KMS-11 (cell line): ENCODE data around the gene ERO1B.

Source experiments
- H2AFZ ChIP-seq: fragments of 200-600 bp; sonication (generic); 2 replicates; pipeline ENCODE4 v1.6.1; 2016; ENCODE audit warnings: antibody characterized with exemption, mixed run types, low read depth
- H3K27ac ChIP-seq: fragments of 200-600 bp; sonication (generic); 2 replicates; pipeline ENCODE4 v1.6.1; 2016; ENCODE audit warnings: mild to moderate bottlenecking, mixed run types
- H3K27me3 ChIP-seq: fragments of 200-600 bp; sonication (generic); 2 replicates; pipeline ENCODE4 v1.6.1; 2017; ENCODE audit warnings: mild to moderate bottlenecking, low read depth, mixed run types, moderate library complexity; ENCODE audit not compliant: insufficient read depth
- H3K36me3 ChIP-seq: fragments of 200-600 bp; sonication (generic); 2 replicates; pipeline ENCODE4 v1.6.1; 2017; ENCODE audit warnings: mild to moderate bottlenecking, mixed run types; ENCODE audit not compliant: insufficient read depth
- H3K4me1 ChIP-seq: fragments of 200-600 bp; sonication (generic); 2 replicates; pipeline ENCODE4 v1.6.1; 2016; ENCODE audit warnings: mild to moderate bottlenecking, low read depth, mixed run types; ENCODE audit not compliant: poor library complexity, severe bottlenecking
- H3K4me2 ChIP-seq: fragments of 200-600 bp; sonication (generic); 2 replicates; pipeline ENCODE4 v1.7.0; 2016; ENCODE audit warnings: mild to moderate bottlenecking, mixed run types
- H3K4me3 ChIP-seq: fragments of 200-600 bp; sonication (generic); IDR thresholded peaks from 2 replicates; pipeline ENCODE4 v1.6.1; 2017; ENCODE audit warnings: low read depth, low read length, mixed read lengths; ENCODE audit not compliant: insufficient read depth
- H3K79me2 ChIP-seq: fragments of 200-600 bp; sonication (generic); 2 replicates; pipeline ENCODE4 v1.6.1; 2016; ENCODE audit warnings: low read depth, mixed run types; ENCODE audit not compliant: insufficient read depth
- H3K9ac ChIP-seq: fragments of 200-600 bp; sonication (generic); 2 replicates; pipeline ENCODE4 v1.6.1; 2016; ENCODE audit warnings: mild to moderate bottlenecking, mixed run types
- H4K20me1 ChIP-seq: fragments of 200-600 bp; sonication (generic); 2 replicates; pipeline ENCODE4 v1.6.1; 2016; ENCODE audit warnings: mild to moderate bottlenecking, mixed run types; ENCODE audit not compliant: insufficient read depth
- TF ChIP-seq, protein P1 (sequence below): fragments of 200-600 bp; sonication (generic); conservative IDR thresholded peaks from 2 replicates; pipeline ENCODE4 v1.6.1; 2017; ENCODE audit warnings: low read depth, mild to moderate bottlenecking, antibody characterized with exemption, low read length, moderate library complexity, mixed read lengths

The ERO1B gene

DNA sequence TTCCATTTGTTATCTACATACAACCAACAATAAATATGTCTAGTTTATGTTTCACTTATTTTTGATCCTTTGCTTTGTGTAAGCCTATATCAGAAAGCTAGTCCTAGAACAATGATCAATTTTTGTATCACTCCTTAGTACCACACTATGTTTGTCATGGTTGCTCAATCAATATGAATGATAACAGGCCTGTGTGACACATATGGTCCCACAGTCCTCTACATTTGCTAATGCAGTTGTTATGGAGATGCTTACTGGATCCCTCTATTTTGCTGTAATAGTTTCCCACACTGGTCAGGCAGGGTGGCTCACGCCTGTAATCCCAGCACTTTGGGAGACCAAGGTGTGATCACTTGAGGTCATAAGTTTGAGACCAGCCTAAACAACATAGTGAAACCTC is 59.1 kb downstream of the ERO1B start:
- H3K9ac ChIP-seq = no peak overlapping the region
- no peaks in the 10 kb centered on the region for H3K27me3 ChIP-seq
- no peak overlapping the region for H3K4me2 ChIP-seq
- H3K27ac ChIP-seq = no peak overlapping the region
- H3K4me3 ChIP-seq = no peak overlapping the region
- H3K36me3 ChIP-seq = no peaks in the 10 kb centered on the region
- H3K4me1 ChIP-seq = no peaks in the 10 kb centered on the region
- H4K20me1 ChIP-seq = no peaks in the 10 kb centered on the region
- TF ChIP-seq, protein P1, sequence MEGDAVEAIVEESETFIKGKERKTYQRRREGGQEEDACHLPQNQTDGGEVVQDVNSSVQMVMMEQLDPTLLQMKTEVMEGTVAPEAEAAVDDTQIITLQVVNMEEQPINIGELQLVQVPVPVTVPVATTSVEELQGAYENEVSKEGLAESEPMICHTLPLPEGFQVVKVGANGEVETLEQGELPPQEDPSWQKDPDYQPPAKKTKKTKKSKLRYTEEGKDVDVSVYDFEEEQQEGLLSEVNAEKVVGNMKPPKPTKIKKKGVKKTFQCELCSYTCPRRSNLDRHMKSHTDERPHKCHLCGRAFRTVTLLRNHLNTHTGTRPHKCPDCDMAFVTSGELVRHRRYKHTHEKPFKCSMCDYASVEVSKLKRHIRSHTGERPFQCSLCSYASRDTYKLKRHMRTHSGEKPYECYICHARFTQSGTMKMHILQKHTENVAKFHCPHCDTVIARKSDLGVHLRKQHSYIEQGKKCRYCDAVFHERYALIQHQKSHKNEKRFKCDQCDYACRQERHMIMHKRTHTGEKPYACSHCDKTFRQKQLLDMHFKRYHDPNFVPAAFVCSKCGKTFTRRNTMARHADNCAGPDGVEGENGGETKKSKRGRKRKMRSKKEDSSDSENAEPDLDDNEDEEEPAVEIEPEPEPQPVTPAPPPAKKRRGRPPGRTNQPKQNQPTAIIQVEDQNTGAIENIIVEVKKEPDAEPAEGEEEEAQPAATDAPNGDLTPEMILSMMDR = no peak
- no peaks in the 10 kb centered on the region for H3K79me2 ChIP-seq
- no peak overlapping the region for H2AFZ ChIP-seq

DNA sequence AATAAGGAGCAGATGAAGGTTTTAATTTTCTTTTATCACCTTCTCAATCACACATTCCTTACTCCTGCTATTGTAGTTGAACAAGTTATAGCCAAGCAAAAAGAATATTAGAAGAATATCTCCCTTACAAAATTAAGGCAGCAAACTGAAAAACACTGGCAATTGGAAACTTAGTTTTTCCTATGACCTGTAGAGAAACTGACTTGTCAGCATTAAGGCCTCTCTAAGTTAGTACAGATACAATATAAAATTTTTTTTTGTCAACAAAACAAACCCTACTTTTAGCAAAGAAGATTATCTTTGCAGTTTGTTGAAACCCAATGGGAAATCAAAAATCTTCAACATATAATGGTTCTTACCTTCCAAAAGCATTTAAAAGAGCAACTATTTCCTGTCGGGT is 61.3 kb downstream of the ERO1B start:
- H3K36me3 ChIP-seq = no peaks in the 10 kb centered on the region
- no peaks in the 10 kb centered on the region for H3K27me3 ChIP-seq
- TF ChIP-seq, protein P1 = no peak
- no peaks in the 10 kb centered on the region for H4K20me1 ChIP-seq
- no peak overlapping the region for H3K27ac ChIP-seq
- H3K4me3 ChIP-seq = no peak overlapping the region
- H3K4me2 ChIP-seq = no peak overlapping the region
- no peak overlapping the region for H2AFZ ChIP-seq
- H3K9ac ChIP-seq = no peak overlapping the region
- H3K79me2 ChIP-seq = no peaks in the 10 kb centered on the region
- no peaks in the 10 kb centered on the region for H3K4me1 ChIP-seq

DNA sequence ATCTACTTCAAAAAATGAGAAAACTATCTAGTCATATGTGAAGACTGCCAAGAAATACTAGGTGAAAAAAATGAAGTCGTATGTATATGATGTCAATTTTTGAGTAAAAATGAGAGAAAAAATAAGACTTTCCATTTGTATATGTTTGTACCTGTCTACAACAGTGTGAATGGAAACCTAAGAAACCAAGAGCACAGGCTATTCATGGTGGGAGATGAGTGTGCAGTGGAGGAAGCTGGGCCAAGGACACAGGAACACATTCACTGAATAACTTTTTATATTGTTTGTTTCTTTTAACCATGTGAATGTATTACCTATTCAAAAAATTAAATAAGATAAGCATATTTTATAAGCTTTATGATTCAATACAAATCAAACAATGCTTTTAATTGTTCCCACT is 67.0 kb downstream of the ERO1B start:
- Histone ChIP-seq H4K20me1 (no peaks in the 10 kb centered on the region), H2AFZ (no peak overlapping the region), H3K4me2 (no peak overlapping the region), H3K9ac (no peak overlapping the region), H3K4me3 (no peak overlapping the region), H3K27me3 (no peaks in the 10 kb centered on the region), H3K27ac (no peak overlapping the region), H3K4me1 (no peaks in the 10 kb centered on the region), H3K36me3 (no peaks in the 10 kb centered on the region), H3K79me2 (no peaks in the 10 kb centered on the region)
- TF ChIP-seq, protein P1 = no peak

DNA sequence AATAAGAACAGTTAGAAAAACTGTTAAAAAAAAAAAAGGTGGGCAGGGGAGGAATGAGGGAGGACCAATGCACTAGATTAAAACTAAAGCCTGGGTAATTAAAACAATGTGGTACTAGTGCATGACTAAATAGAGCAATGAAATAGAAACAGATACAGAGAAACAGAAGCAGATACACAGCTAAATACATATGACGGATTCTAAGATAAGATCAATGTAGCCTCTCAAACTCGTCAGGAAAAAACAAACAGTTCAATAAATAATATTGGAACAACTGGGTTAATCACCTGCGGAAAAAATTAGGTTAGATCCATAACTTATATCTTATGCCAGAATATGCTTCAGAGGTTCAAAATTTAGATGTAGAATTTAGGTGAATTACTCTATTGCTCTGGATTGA is 68.2 kb downstream of the ERO1B start:
- H3K27me3 ChIP-seq = no peaks in the 10 kb centered on the region
- H3K36me3 ChIP-seq = no peaks in the 10 kb centered on the region
- no peak overlapping the region for H3K4me2 ChIP-seq
- no peaks in the 10 kb centered on the region for H3K4me1 ChIP-seq
- no peaks in the 10 kb centered on the region for H3K79me2 ChIP-seq
- TF ChIP-seq, protein P1 = no peak
- H2AFZ ChIP-seq = no peak overlapping the region
- no peak overlapping the region for H3K9ac ChIP-seq
- H4K20me1 ChIP-seq = no peaks in the 10 kb centered on the region
- H3K4me3 ChIP-seq = no peak overlapping the region
- no peak overlapping the region for H3K27ac ChIP-seq

DNA sequence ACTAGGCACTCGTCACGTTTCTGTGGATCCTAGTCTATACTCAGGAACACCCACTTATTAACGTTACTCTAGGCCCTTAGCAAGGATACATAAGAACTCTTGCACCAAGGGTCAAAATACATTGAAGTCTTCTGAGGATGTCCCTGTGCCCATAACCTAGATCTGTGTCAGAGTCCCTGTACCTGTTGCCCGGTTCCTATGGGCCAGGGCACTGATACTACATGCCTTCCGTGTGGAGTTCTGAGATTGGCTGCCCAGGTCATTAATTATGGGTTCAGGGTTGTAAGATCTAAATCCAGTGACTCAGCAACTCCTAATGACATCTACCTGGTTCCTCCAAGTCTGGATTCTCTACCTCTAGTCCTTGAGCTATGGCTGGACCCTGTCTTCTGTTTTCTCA is 69.9 kb downstream of the ERO1B start:
- no peaks in the 10 kb centered on the region for H3K4me1 ChIP-seq
- H2AFZ ChIP-seq = no peak overlapping the region
- no peak overlapping the region for H3K27ac ChIP-seq
- no peaks in the 10 kb centered on the region for H3K36me3 ChIP-seq
- H3K9ac ChIP-seq = no peak overlapping the region
- H3K79me2 ChIP-seq = no peaks in the 10 kb centered on the region
- no peaks in the 10 kb centered on the region for H4K20me1 ChIP-seq
- TF ChIP-seq, protein P1 = no peak
- no peaks in the 10 kb centered on the region for H3K27me3 ChIP-seq
- H3K4me3 ChIP-seq = no peak overlapping the region
- H3K4me2 ChIP-seq = no peak overlapping the region
